ENCODE results near the gene STK40.

The STK40 gene

DNA sequence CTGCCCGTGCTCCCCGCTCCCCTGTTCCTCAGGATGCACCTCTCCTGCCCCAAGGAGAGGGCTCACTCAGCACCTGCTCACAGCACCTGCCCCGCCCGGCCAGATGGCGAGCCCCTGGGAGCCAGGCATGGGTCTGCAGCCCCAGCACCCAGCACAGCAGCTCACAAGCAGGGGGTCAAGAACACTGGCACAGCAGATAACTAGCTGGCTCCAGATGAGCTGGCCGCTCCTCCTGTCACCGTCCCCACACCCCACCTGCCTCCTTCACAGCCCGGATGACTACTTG lies 41.4 kb downstream of the STK40 start:
- no peak overlapping the region for H3K9ac ChIP-seq (ENCODE audit: low read length)
- H3K36me3 ChIP-seq (ENCODE audit: control insufficient read depth, insufficient read depth, low read length) = peaks cover 39% of the 10 kb centered on the region
- H3K27ac ChIP-seq (ENCODE audit: low read depth, low read length) = no peak overlapping the region

DNA sequence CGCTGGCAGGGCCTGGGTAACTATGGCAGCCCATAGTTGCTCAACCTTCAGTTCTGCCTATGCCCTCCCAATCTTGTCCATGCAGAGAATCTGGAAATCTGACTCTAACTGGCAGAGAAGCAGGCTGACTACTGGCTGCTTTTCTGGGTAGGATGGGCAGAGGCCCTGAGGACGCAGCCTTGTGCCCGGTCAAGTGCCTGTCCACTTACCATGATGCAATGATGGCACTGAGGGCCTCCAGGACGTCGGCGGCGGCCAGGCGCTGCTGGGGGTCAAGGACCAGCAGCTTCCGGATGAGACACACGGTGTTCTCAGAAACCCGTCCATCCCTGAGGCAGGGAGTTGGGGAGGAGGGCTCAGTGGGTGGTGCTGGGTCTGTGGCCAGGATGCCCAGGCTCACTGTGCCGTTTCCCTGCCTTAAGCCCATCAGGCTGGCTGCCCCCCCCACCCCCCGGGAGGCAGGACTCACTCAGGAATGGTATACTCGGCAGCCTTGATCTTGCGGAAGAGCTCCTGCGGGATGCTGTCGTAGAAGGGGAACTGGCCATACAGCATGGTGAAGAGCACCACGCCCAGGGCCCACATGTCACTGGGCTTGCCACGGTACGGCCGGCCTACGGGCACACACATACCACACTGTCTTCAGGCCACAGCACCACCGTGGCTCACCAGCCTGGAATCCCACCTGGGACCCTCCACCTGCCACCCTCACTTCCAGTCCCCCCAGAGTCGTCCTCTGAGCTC lies 41.9 kb downstream of the STK40 start:
- Histone ChIP-seq H3K4me1 (ENCODE audit: control insufficient read depth, insufficient read depth, low read length) (no peaks in the 10 kb centered on the region), H3K4me3 (ENCODE audit: low read length) (no peak overlapping the region), H3K27ac (ENCODE audit: low read depth, low read length) (no peak overlapping the region), H3K9ac (ENCODE audit: low read length) (no peak overlapping the region), H3K27me3 (ENCODE audit: control insufficient read depth, insufficient read depth, low read length) (no peaks in the 10 kb centered on the region), H3K36me3 (ENCODE audit: control insufficient read depth, insufficient read depth, low read length) (peaks cover 39% of the 10 kb centered on the region)

More for the DNA sequence above, 41.4 kb downstream of the STK40 start:
- Histone ChIP-seq H3K4me3 (ENCODE audit: low read length) (no peak overlapping the region), H3K27me3 (ENCODE audit: control insufficient read depth, insufficient read depth, low read length) (no peaks in the 10 kb centered on the region), H3K4me1 (ENCODE audit: control insufficient read depth, insufficient read depth, low read length) (no peaks in the 10 kb centered on the region)

DNA sequence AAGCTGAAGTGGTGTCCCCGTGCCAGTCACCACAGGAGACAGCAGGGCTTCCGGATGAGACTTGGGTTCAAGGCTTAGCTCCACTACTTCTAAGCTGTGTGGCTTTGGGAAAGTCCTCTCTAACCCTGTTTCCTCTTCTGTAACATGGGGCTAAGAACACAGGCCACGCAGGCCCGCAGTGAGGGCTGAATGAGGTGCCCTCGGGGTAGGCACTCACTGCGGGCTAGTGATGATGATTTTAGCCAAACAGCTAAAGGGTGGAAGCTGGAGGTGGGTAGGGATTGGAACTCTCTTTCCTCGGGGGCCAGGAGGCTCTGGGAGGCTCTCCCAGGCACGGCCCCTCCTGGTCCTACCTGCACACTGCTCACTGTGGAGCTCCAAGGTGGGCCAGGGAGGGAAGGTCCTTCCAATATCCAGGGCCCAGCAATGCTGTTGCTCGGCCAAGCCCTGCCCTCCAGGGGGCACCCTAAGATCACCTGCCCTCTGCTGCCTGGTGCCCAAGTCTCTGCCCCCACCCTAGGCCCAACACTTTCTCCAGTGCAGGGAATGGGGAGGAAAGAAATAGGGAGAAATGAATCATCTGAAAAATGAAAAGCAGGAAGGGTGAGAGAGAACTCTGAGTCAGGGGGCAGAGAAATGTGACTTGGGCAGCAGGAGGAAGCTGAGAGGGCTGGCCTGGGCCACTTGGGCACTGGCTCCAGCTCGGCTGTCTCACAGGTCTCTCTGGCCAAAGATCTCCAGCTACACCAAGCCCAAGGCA lies 43.1 kb downstream of the STK40 start:
- H3K4me3 ChIP-seq (ENCODE audit: low read length) = no peak overlapping the region
- no peak overlapping the region for H3K9ac ChIP-seq (ENCODE audit: low read length)
- H3K4me1 ChIP-seq (ENCODE audit: control insufficient read depth, insufficient read depth, low read length) = no peaks in the 10 kb centered on the region
- no peaks in the 10 kb centered on the region for H3K27me3 ChIP-seq (ENCODE audit: control insufficient read depth, insufficient read depth, low read length)
- no peak overlapping the region for H3K27ac ChIP-seq (ENCODE audit: low read depth, low read length)
- H3K36me3 ChIP-seq (ENCODE audit: control insufficient read depth, insufficient read depth, low read length) = peaks cover 28% of the 10 kb centered on the region

DNA sequence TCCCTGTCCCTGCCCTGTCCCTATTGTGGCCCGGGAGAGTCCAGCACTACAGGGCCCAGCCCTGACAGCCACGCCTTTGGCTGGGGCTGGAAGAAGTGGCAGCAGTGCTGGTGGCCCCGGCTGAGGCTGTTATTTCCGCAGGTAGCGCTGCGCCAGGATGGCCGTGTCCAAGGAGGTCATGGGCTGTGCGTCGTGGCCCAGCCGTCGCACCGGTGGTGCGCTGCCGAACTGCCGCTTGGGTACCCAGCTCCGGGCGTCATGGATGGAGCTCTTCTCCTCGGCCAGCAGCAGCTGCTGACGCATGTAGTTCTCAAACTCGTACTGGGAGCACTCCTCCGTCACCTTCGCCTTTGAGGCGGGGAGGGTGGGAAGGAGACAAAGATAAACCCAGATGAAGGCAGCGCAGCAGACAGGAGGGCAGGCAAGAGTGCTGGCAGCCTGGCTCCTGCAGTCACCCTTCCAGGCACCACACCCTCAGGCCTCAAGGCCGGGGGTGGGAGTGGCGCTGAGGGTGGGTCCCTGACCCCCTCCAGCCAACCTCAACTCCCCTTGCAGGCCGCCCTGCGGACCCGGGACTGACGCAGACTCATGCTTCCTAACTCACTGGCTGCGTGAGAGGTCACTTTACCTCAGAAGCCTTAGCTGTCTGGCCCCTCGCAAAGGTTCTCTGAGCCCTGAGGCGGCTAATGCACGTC lies 44.0 kb downstream of the STK40 start:
- H3K4me1 ChIP-seq (ENCODE audit: control insufficient read depth, insufficient read depth, low read length) = no peaks in the 10 kb centered on the region
- H3K36me3 ChIP-seq (ENCODE audit: control insufficient read depth, insufficient read depth, low read length) = peaks cover 22% of the 10 kb centered on the region
- H3K4me3 ChIP-seq (ENCODE audit: low read length) = no peak overlapping the region
- no peak overlapping the region for H3K27ac ChIP-seq (ENCODE audit: low read depth, low read length)
- no peak overlapping the region for H3K9ac ChIP-seq (ENCODE audit: low read length)
- no peaks in the 10 kb centered on the region for H3K27me3 ChIP-seq (ENCODE audit: control insufficient read depth, insufficient read depth, low read length)

DNA sequence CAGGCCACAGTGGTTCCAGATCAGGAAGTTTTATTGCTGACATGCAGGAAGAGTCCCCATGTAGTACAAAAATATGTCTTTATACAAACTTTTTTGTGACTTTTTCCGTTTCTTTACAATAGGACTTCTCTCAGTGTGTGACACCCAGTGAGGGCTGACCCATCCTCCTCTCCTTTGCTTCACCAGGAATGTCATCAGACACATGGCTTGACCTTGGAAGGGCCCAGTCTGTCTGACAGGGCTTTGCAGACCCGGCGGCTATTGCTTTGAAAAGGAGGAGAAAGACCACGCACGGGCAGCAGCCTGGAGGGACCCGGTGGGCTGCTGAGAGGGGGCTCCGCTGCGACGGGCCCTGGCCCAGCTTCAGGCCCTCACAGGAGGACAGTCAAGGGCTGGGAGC lies 46.1 kb downstream of the STK40 start:
- no peak overlapping the region for H3K27ac ChIP-seq (ENCODE audit: low read depth, low read length)
- no peaks in the 10 kb centered on the region for H3K4me1 ChIP-seq (ENCODE audit: control insufficient read depth, insufficient read depth, low read length)
- no peak overlapping the region for H3K9ac ChIP-seq (ENCODE audit: low read length)
- H3K36me3 ChIP-seq (ENCODE audit: control insufficient read depth, insufficient read depth, low read length) = peaks cover 8% of the 10 kb centered on the region
- H3K27me3 ChIP-seq (ENCODE audit: control insufficient read depth, insufficient read depth, low read length) = no peaks in the 10 kb centered on the region
- no peak overlapping the region for H3K4me3 ChIP-seq (ENCODE audit: low read length)

DNA sequence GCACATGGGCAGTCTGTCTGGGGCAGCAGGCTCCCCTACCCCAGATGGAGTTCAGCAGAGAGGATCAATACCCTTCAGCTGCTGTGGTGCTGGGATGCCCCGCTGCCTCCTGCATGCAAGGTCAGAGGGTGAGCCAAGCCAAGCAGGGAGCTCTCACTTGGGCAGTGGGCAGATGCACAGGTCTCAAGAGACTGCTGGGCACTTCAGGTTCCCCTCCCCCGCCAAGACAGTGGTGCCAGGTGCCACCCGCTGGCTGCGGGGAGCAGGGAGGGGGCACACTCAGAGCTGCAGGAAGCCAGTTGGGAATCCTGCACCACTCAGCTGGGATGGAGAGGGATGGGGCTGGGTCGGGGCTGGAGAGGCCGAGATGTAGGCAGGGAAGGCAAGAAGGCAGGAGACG lies 46.5 kb downstream of the STK40 start:
- H3K9ac ChIP-seq (ENCODE audit: low read length) = no peak overlapping the region
- H3K36me3 ChIP-seq (ENCODE audit: control insufficient read depth, insufficient read depth, low read length) = peaks cover 7% of the 10 kb centered on the region
- no peak overlapping the region for H3K27ac ChIP-seq (ENCODE audit: low read depth, low read length)
- no peaks in the 10 kb centered on the region for H3K27me3 ChIP-seq (ENCODE audit: control insufficient read depth, insufficient read depth, low read length)
- no peak overlapping the region for H3K4me3 ChIP-seq (ENCODE audit: low read length)
- no peaks in the 10 kb centered on the region for H3K4me1 ChIP-seq (ENCODE audit: control insufficient read depth, insufficient read depth, low read length)

DNA sequence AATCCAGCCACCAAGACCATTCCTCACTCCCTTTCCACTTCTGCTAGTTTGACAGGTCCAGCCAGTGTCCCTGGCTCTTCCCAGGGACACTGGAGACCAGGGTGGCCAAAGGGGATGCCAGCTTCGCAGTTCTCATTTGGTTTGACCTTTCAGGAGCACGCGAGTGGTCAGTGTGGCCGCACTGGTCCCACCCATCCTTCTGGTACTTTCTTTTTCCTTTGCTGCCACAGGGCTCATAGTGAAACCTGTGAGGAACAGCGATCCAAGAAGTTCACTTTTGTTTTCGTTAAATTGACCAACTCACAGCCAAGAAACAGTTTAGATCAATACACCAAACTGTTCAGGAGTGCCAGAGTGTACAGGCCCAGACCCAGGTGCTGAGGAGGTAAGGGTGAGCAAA lies 47.9 kb downstream of the STK40 start:
- Histone ChIP-seq H3K4me1 (ENCODE audit: control insufficient read depth, insufficient read depth, low read length) (no peaks in the 10 kb centered on the region), H3K4me3 (ENCODE audit: low read length) (no peak overlapping the region), H3K36me3 (ENCODE audit: control insufficient read depth, insufficient read depth, low read length) (peaks cover 7% of the 10 kb centered on the region), H3K27ac (ENCODE audit: low read depth, low read length) (no peak overlapping the region), H3K9ac (ENCODE audit: low read length) (no peak overlapping the region), H3K27me3 (ENCODE audit: control insufficient read depth, insufficient read depth, low read length) (no peaks in the 10 kb centered on the region)

DNA sequence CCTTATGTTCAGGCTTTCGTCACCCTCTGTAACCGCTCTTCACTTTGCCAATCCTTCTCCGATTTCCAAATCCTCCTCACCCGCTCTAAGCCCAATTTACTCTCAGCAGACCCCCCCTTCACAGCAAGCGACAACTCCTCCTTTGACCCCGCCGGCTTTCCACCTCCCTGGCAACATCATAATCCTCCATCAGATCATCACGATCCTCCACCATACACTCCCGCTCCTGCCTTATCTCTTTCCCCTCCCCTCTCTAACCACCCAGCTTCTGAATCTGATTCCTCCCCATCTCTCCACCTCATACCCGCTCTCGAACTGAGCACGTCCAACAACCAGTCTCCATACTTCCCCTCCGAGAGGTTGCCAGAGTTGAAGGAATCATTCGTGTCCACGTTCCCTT lies 54.8 kb downstream of the STK40 start:
- H3K36me3 ChIP-seq (ENCODE audit: control insufficient read depth, insufficient read depth, low read length) = no peaks in the 10 kb centered on the region
- H3K4me3 ChIP-seq (ENCODE audit: low read length) = no peak overlapping the region
- H3K4me1 ChIP-seq (ENCODE audit: control insufficient read depth, insufficient read depth, low read length) = no peaks in the 10 kb centered on the region
- H3K9ac ChIP-seq (ENCODE audit: low read length) = no peak overlapping the region
- no peak overlapping the region for H3K27ac ChIP-seq (ENCODE audit: low read depth, low read length)
- no peaks in the 10 kb centered on the region for H3K27me3 ChIP-seq (ENCODE audit: control insufficient read depth, insufficient read depth, low read length)

DNA sequence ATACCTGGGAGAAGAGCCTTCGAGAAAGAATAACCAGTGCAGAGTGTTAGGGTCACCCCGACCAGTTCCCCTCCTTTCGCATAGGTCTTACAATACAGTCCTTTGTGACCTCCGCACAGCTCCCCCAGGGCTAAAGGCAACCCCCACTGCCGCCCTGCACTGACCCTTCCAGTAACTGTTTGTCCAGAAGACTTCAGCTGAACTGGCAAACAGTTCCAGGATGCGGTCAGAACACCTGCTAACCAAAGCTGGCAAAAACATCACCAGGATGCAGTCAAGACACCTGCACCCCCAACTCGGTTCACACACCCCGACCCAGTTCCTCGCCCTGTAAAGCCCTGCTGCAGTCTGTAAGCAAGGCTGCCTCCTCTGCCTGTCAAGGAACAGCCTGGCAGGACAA lies 55.9 kb downstream of the STK40 start:
- no peak overlapping the region for H3K27ac ChIP-seq (ENCODE audit: low read depth, low read length)
- H3K27me3 ChIP-seq (ENCODE audit: control insufficient read depth, insufficient read depth, low read length) = no peaks in the 10 kb centered on the region
- no peak overlapping the region for H3K4me3 ChIP-seq (ENCODE audit: low read length)
- no peaks in the 10 kb centered on the region for H3K4me1 ChIP-seq (ENCODE audit: control insufficient read depth, insufficient read depth, low read length)
- H3K9ac ChIP-seq (ENCODE audit: low read length) = no peak overlapping the region
- H3K36me3 ChIP-seq (ENCODE audit: control insufficient read depth, insufficient read depth, low read length) = no peaks in the 10 kb centered on the region

DNA sequence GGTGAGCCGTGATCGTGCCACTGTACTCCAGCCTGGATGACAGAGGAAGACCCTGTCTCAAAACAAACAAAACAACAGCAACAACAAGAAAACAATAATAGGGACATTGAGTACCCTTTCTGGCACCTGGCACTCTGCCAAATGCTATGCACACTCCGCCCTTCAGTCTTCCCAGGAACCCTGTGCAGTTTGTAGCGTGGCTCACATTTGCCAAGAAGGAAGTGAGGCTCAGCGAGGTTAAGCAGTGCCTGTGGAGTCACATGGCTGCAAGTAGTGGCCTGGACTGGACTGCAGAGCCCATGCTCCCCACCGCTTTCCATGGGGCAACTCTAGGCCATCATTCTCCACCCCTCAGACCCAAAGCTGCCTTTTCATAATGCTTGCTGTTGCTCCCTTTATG lies 57.0 kb downstream of the STK40 start:
- no peak overlapping the region for H3K4me3 ChIP-seq (ENCODE audit: low read length)
- no peak overlapping the region for H3K9ac ChIP-seq (ENCODE audit: low read length)
- peaks cover 3% of the 10 kb centered on the region for H3K4me1 ChIP-seq (ENCODE audit: control insufficient read depth, insufficient read depth, low read length)
- no peak overlapping the region for H3K27ac ChIP-seq (ENCODE audit: low read depth, low read length)
- no peaks in the 10 kb centered on the region for H3K36me3 ChIP-seq (ENCODE audit: control insufficient read depth, insufficient read depth, low read length)
- no peaks in the 10 kb centered on the region for H3K27me3 ChIP-seq (ENCODE audit: control insufficient read depth, insufficient read depth, low read length)

DNA sequence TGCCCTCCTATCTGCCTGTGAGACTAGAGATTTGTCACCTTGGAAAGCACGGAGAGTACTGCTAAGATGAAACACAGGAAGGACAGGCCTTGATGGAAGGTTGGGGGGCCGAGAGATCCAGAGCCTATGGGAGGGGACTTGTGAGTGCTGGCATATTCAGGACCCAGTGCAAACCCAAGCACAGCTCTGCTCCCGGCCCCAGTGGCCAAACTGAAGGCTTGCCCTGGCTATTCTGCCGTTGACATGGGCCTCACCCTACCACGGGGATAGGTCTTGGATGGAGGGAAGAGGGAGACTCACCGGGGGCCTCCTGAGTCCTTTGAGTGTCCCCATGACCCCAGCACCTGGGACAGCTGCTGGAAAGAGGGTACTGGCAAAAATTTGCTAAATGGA lies 57.6 kb downstream of the STK40 start:
- Histone ChIP-seq H3K9ac (ENCODE audit: low read length) (no peak overlapping the region), H3K4me3 (ENCODE audit: low read length) (no peak overlapping the region), H3K27ac (ENCODE audit: low read depth, low read length) (no peak overlapping the region), H3K4me1 (ENCODE audit: control insufficient read depth, insufficient read depth, low read length) (peaks cover 3% of the 10 kb centered on the region), H3K27me3 (ENCODE audit: control insufficient read depth, insufficient read depth, low read length) (no peaks in the 10 kb centered on the region), H3K36me3 (ENCODE audit: control insufficient read depth, insufficient read depth, low read length) (no peaks in the 10 kb centered on the region)

DNA sequence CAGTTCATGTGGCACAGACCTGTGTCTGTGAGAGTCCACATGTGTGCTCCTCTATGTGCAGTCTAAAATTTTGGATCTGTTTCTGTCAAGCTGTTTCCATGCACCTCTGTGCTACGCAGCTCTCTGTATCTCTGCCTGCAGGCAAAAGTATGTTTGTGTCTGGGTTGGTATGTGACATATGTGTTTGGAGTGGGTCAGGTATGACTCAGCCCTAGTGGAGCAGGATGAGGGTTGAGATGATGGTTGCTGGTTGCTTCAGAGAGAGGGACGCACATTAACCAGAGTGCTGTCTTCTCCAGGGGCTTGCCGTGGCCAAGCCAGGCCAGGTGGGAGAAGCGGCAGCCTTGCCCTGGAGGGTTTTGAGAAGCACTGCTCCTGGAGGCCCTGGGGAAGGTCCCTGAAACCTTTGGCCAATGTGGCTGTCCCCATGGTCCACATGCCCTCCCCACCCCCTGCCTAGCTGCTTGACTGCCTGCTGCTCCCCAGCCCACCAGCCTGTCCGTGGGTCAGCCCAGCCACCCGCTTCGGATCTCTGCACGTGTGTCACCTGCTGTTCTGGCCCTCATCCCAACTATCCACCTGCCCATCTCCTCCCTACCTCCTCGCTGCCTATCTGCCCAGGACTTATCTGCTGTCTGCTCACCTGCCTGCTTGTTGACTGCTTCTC lies 58.2 kb downstream of the STK40 start:
- Histone ChIP-seq H3K27ac (ENCODE audit: low read depth, low read length) (no peak overlapping the region), H3K27me3 (ENCODE audit: control insufficient read depth, insufficient read depth, low read length) (no peaks in the 10 kb centered on the region), H3K4me3 (ENCODE audit: low read length) (no peak overlapping the region), H3K4me1 (ENCODE audit: control insufficient read depth, insufficient read depth, low read length) (peaks cover 3% of the 10 kb centered on the region), H3K36me3 (ENCODE audit: control insufficient read depth, insufficient read depth, low read length) (no peaks in the 10 kb centered on the region), H3K9ac (ENCODE audit: low read length) (no peak overlapping the region)

All from rectal smooth muscle tissue (tissue), 1 donor.